K562 treated with DMSO at 1 percent for 48 hours (cell line): ENCODE results near the gene IFT27. TPM values are rescaled to one million over a fixed set of nuclear protein-coding genes. Genes with fewer than 3 reads are reported as not detected.

Experiments
- total RNA-seq: library from RNA; unstranded; fragments of 300-600 nt; gene quantifications from 2 replicates; pipeline ENCODE4 v1.2.3, GENCODE V29; 2022; ENCODE audit warnings: low replicate concordance; ENCODE audit errors: extremely low read depth

IFT27 gene, protein sequence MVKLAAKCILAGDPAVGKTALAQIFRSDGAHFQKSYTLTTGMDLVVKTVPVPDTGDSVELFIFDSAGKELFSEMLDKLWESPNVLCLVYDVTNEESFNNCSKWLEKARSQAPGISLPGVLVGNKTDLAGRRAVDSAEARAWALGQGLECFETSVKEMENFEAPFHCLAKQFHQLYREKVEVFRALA
- total RNA-seq: not detected in 2 replicates

GRCh38 chr22:36775964-36776669 is at the start of gene IFT27:
Gene IFT27, minus strand, starts transcription at chr22:36776119. Its CDS starts 412 bp downstream, at chr22:36775707.

GRCh38 chr22:36816636-36817524 is 41.0 kb upstream of the IFT27 start, which contains the start of gene PVALB:
Gene PVALB, minus strand, starts transcription at chr22:36817035. Its CDS starts 30 bp downstream, at chr22:36817005.

Other genes starting within 250 kb of the IFT27 start
- not detected in 2 replicates for gene EIF3D, start 247.0 kb downstream of the IFT27 start, total RNA-seq
- not detected in 2 replicates for gene CACNG2, start 72.4 kb downstream of the IFT27 start, total RNA-seq
- gene PVALB, start 40.9 kb upstream of the IFT27 start, total RNA-seq: not detected in 2 replicates
- gene NCF4, start 84.9 kb upstream of the IFT27 start, total RNA-seq: not detected in 2 replicates
- not detected in 2 replicates for gene CSF2RB, start 137.5 kb upstream of the IFT27 start, total RNA-seq
- gene TST, start 243.3 kb upstream of the IFT27 start, total RNA-seq: not detected in 2 replicates
- gene MPST, start 243.6 kb upstream of the IFT27 start, total RNA-seq: not detected in 2 replicates